Measurements from ENCODE around the gene GAB4. TPM values are rescaled to one million over a fixed set of nuclear protein-coding genes. Genes with fewer than 3 reads are reported as not detected.

Gene GAB4
- total and polyA plus RNA-seq, 2 of the 4 experiments (the other 2 are of a cell fraction): not detected

DNA sequence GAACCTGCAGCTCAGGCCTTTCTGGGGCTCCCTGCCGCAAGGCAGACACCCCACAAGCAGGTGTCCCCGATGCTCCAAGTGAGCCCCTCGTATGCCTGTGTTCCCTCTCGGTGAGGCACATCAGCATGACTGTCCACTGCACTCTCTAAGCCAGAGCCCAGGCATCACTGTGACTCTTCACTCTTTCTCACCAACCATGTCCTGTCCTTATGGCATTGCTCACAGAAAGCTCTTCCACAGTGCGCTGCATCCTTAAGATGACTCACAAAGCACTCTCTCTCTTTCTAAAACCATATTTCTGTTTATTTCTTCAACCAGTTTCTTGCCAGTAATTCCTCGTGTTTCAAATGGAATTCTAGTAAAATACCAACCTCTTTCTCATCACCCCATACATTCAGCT lies 18.1 kb downstream of the GAB4 start:
- H3K4me1 ChIP-seq (ENCODE audit: control insufficient read depth, insufficient read depth, low read length): no peaks in the 10 kb centered on the region
- no peaks in the 10 kb centered on the region for H4K20me1 ChIP-seq (ENCODE audit: insufficient read depth, low read length)
- dilution Hi-C loops (cut with HindIII; ENCODE audit: low sequenced_read_pairs, unreplicated experiment) (no loop called here), intact Hi-C loops (cut with micrococcal nuclease) (no loop called here), in situ Hi-C loops (cut with MboI; ENCODE audit: low sequenced_read_pairs) (no loop called here)
- no peak overlapping the region for H3K14ac ChIP-seq (replicated peaks; ENCODE audit: low read depth, low read length)
- H4K5ac ChIP-seq (ENCODE audit: low read depth, low read length): no peak overlapping the region
- no peaks in the 10 kb centered on the region for H3K79me1 ChIP-seq (ENCODE audit: low read depth in 1 of 2, low read length in 2 of 2)
- H3K9me3 ChIP-seq (ENCODE audit: control insufficient read depth, insufficient read depth, low read length): peaks cover 13% of the 10 kb centered on the region; the same call in 1 of the 2 replicates
- no peak overlapping the region for H3K4me2 ChIP-seq (ENCODE audit: low read depth, low read length)
- no peak overlapping the region for H3K23ac ChIP-seq (ENCODE audit: low read depth, low read length)
- H2BK120ac ChIP-seq (ENCODE audit: low read depth, low read length): no peak overlapping the region
- H3K4me3 ChIP-seq (ENCODE audit: insufficient read depth, low read depth, low read length): no peak overlapping the region
- TF ChIP-seq MXI1 (IDR thresholded peaks at IDR 0.05; ENCODE audit: borderline replicate concordance, low read depth, low read length): no peak
- no peak for TF ChIP-seq CTCF (conservative IDR thresholded peaks at IDR 0.05; ENCODE audit: low read depth, low read length)
- no peak for TF ChIP-seq MAFK (IDR thresholded peaks at IDR 0.05; ENCODE audit: low read depth, low read length)
- TF ChIP-seq USF2 (IDR thresholded peaks at IDR 0.05; ENCODE audit: low read depth, low read length): no peak
- no peak for TF ChIP-seq POLR2A (IDR thresholded peaks at IDR 0.05; ENCODE audit: low read depth, low read length)
- TF ChIP-seq SMC3 (IDR thresholded peaks at IDR 0.05; ENCODE audit: low read depth, low read length): no peak
- TF ChIP-seq BHLHE40 (IDR thresholded peaks at IDR 0.05; ENCODE audit: low read depth, low read length): no peak
- no peak for TF ChIP-seq RAD21 (IDR thresholded peaks at IDR 0.05; ENCODE audit: low read length)
- no peak for TF ChIP-seq CHD1 (IDR thresholded peaks at IDR 0.05; ENCODE audit: low read depth, low read length)
- TF ChIP-seq NFE2L2 (IDR thresholded peaks at IDR 0.05; ENCODE audit: low read depth, low read length): no peak
- TF ChIP-seq RCOR1 (IDR thresholded peaks at IDR 0.05; ENCODE audit: insufficient replicate concordance, low read length): no peak
- TF ChIP-seq FOS (IDR thresholded peaks at IDR 0.05; ENCODE audit: low read depth, low read length): no peak
- no peak for TF ChIP-seq RFX5 (IDR thresholded peaks at IDR 0.05; ENCODE audit: low read depth, low read length)
- no peak for TF ChIP-seq CEBPB (IDR thresholded peaks at IDR 0.05; ENCODE audit: low read depth, low read length)
- no peak for TF ChIP-seq MAZ (IDR thresholded peaks at IDR 0.05; ENCODE audit: borderline replicate concordance, low read depth, low read length)
- TF ChIP-seq, protein P1, sequence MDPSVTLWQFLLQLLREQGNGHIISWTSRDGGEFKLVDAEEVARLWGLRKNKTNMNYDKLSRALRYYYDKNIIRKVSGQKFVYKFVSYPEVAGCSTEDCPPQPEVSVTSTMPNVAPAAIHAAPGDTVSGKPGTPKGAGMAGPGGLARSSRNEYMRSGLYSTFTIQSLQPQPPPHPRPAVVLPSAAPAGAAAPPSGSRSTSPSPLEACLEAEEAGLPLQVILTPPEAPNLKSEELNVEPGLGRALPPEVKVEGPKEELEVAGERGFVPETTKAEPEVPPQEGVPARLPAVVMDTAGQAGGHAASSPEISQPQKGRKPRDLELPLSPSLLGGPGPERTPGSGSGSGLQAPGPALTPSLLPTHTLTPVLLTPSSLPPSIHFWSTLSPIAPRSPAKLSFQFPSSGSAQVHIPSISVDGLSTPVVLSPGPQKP (IDR thresholded peaks at IDR 0.05; ENCODE audit: borderline replicate concordance, low read depth, low read length): no peak
- 50% methylated on average over 5 of the region's 6 CpGs; no CpG with 5 or more reads in 1 of the 2 experiments for WGBS, 2 experiments (ENCODE audit: extremely low coverage in 2 of 2, insufficient read length in 1 of 2)
- H2BK20ac ChIP-seq (ENCODE audit: low read depth, low read length): no peak overlapping the region
- no peak overlapping the region for H3K27ac ChIP-seq (ENCODE audit: insufficient read depth, low read length)
- ATAC-seq (ENCODE audit: low read depth): no peak
- no peak overlapping the region for H4K8ac ChIP-seq (ENCODE audit: low read depth in 2 of 2, low read length in 2 of 2)
- no peak overlapping the region for H2BK15ac ChIP-seq (ENCODE audit: low read depth, low read length)
- no peak overlapping the region for H2AFZ ChIP-seq (replicated peaks; ENCODE audit: low read length, poor library complexity)
- CTCF ChIA-PET: no interaction called here
- no peak overlapping the region for H2AK5ac ChIP-seq (ENCODE audit: low read depth, low read length)
- DNase-seq: no peak
- no peak overlapping the region for H3K18ac ChIP-seq (ENCODE audit: low read depth, low read length)
- POLR2A ChIA-PET (ENCODE audit: unreplicated experiment): no interaction called here
- no peak overlapping the region for H4K91ac ChIP-seq (ENCODE audit: insufficient read depth, low read depth, low read length)
- no TSS peak for BruUV-seq (replicated peaks)
- no peak overlapping the region for H3K9ac ChIP-seq (ENCODE audit: low read depth, low read length)
- no peak overlapping the region for H3K56ac ChIP-seq (ENCODE audit: extremely low read depth, insufficient read depth, low read length)
- no peak overlapping the region for H3K4ac ChIP-seq (ENCODE audit: low read depth, low read length)
- H3K9me1 ChIP-seq (ENCODE audit: insufficient read depth, low read length): no peaks in the 10 kb centered on the region
- no peaks in the 10 kb centered on the region for H3K27me3 ChIP-seq (ENCODE audit: control insufficient read depth, insufficient read depth, low read length)
- H2AK9ac ChIP-seq (replicated peaks; ENCODE audit: low read depth, low read length, poor library complexity): no peak overlapping the region
- H3K36me3 ChIP-seq (ENCODE audit: control insufficient read depth, insufficient read depth, low read length): no peaks in the 10 kb centered on the region
- H2BK5ac ChIP-seq (ENCODE audit: low read depth, low read length, poor library complexity, severe bottlenecking): no peak overlapping the region

Measured in IMR-90 (cell line).